GM12891 (cell line): ENCODE data around the gene C16orf95.
"Not testable (repeated sequence)": the region's sequence is repeated elsewhere in the genome, so short reads cannot be mapped to it uniquely, and the experiment has no call there.

ENCODE experiments used
- POLR2A ChIP-seq: IDR thresholded peaks from 2 replicates; pipeline ENCODE4 v1.6.1; 2011; ENCODE audit warnings: low read depth, low read length, control low read depth
- POLR2AphosphoS5 ChIP-seq: IDR thresholded peaks from 2 replicates; pipeline ENCODE4 v1.6.1; 2011; ENCODE audit warnings: low read depth, low read length, control low read depth
- SPI1 ChIP-seq: IDR thresholded peaks from 2 replicates; pipeline ENCODE4 v1.6.1; 2011; ENCODE audit warnings: low read depth, low read length, control low read depth
- TAF1 ChIP-seq: IDR thresholded peaks from 2 replicates; pipeline ENCODE4 v1.6.1; 2011; ENCODE audit warnings: low read depth, low read length, control low read depth

GRCh38 chr16:87339724-87340105 is 22.5 kb upstream of the C16orf95 start:
- TF ChIP-seq POLR2A, POLR2AphosphoS5, TAF1, SPI1: not testable (repeated sequence)
